SK-N-SH treated with all-trans-retinoic acid at 6 μM for 48 hours (cell line): ENCODE results near the gene ZNF558.

Experiments
- ISL1 ChIP-seq: fragments of 250-450 bp; sonication (Bioruptor Pico); IDR thresholded peaks from 2 replicates; pipeline ENCODE4 v2.1.2; 2022; ENCODE audit warnings: mild to moderate bottlenecking, moderate library complexity
- PATZ1 ChIP-seq: fragments of 250-450 bp; sonication (Bioruptor Pico); IDR thresholded peaks from 2 replicates; pipeline ENCODE4 v1.8.0; 2020; ENCODE audit warnings: mild to moderate bottlenecking, moderate library complexity, borderline replicate concordance
- PPARA ChIP-seq: fragments of 250-450 bp; sonication (Bioruptor Pico); IDR thresholded peaks from 2 replicates; pipeline ENCODE4 v1.5.0; 2020; ENCODE audit warnings: mild to moderate bottlenecking, borderline replicate concordance
- RARB ChIP-seq: fragments of 250-450 bp; sonication (Bioruptor Pico); IDR thresholded peaks from 2 replicates; pipeline ENCODE4 v1.8.0; 2021; ENCODE audit warnings: mild to moderate bottlenecking, moderate library complexity
- SNAI2 ChIP-seq: fragments of 250-450 bp; sonication (Bioruptor Pico); IDR thresholded peaks from 2 replicates; pipeline ENCODE4 v1.5.0; 2020; ENCODE audit warnings: mild to moderate bottlenecking, moderate library complexity
- TCF4 ChIP-seq: fragments of 250-450 bp; sonication (Bioruptor Pico); IDR thresholded peaks from 2 replicates; pipeline ENCODE4 v1.8.0; 2021; ENCODE audit warnings: mild to moderate bottlenecking, moderate library complexity, borderline replicate concordance
- ZFP3 ChIP-seq: fragments of 250-450 bp; sonication (Bioruptor Pico); IDR thresholded peaks from 2 replicates; pipeline ENCODE4 v1.5.0; 2020; ENCODE audit warnings: mild to moderate bottlenecking, moderate library complexity
- ZFP30 ChIP-seq: fragments of 450-650 bp; formaldehyde crosslinking; IDR thresholded peaks from 2 replicates; pipeline ENCODE4 v1.5.0; 2022; ENCODE audit warnings: mild to moderate bottlenecking, moderate library complexity
- ZNF565 ChIP-seq: fragments of 450-650 bp; formaldehyde crosslinking; conservative IDR thresholded peaks from 2 replicates; pipeline ENCODE4 v1.5.0; 2020; ENCODE audit warnings: low read depth, mild to moderate bottlenecking, moderate library complexity

DNA sequence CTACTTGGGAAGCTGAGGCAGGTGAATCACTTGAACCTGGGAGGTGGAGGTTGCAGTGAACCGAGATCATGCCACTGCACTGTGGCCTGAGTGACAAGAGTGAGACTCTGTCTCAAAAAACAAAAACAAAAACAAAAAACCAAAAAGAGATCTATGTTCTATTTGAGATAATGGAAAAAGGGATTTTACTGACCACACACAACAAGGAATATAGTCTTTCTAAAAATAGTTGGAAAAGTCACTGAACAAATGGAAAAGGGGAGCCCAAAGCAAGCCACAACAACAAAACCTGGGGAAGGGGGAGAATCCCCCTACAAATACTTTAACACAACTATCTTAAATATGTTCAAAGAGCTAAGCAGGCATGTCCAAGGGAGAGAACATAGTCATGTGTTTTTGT, 37.3 kb downstream of the ZNF558 start:
- no peak for TF ChIP-seq ZFP3 (CRISPR knock-in tag)
- no peak for TF ChIP-seq RARB
- no peak for TF ChIP-seq ZFP30
- TF ChIP-seq PATZ1 (CRISPR knock-in tag) = no peak
- TF ChIP-seq SNAI2 (CRISPR knock-in tag) = no peak
- no peak for TF ChIP-seq PPARA (CRISPR knock-in tag)
- TF ChIP-seq ZNF565 (CRISPR knock-in tag) = no peak
- no peak for TF ChIP-seq TCF4 (CRISPR knock-in tag)
- no peak for TF ChIP-seq ISL1 (CRISPR knock-in tag)
